Motor neuron (in vitro differentiated cells): ENCODE measurements around the gene RFK. TPM values are rescaled to one million over a fixed set of nuclear protein-coding genes. Genes with fewer than 3 reads are reported as not detected.

ENCODE experiments used
- ATAC-seq, 8 experiments: fragments of 200-7000 bp; cut with Tn5 transposase; replicated peaks in 6 of 8; 2 replicates each; pipeline ENCODE4 v1.8.0; 2021; ENCODE audit warnings: mild to moderate bottlenecking in 8 of 8, moderate library complexity in 8 of 8
- H3K27ac ChIP-seq, 2 donors: fragments of 250-450 bp; sonication (Bioruptor Pico); 2 replicates each; pipeline ENCODE4 v1.9.0; 2021; ENCODE audit warnings: antibody characterized with exemption in 2 of 2, mild to moderate bottlenecking in 2 of 2, moderate library complexity in 1 of 2
- H3K4me1 ChIP-seq, 2 donors: fragments of 250-450 bp; sonication (Bioruptor Pico); replicated peaks in 1 of 2; 2 replicates each; pipeline ENCODE4 v1.6.1; 2021; ENCODE audit warnings: antibody characterized with exemption in 2 of 2, mild to moderate bottlenecking in 2 of 2, moderate library complexity in 1 of 2
- H3K4me3 ChIP-seq, 5 donors: fragments of 250-450 bp; sonication (Bioruptor Pico); 2 replicates each; pipeline ENCODE4 v1.9.0; 2021; ENCODE audit warnings: antibody characterized with exemption in 5 of 5, mild to moderate bottlenecking in 5 of 5, moderate library complexity in 4 of 5
- WGBS, 10 experiments: fragments of 450-650 bp; shearing (Covaris generic); methylation state at CpG; one replicate each; pipeline ENCODE4 v1.0.0; 2022; 5-methylcytosine and 5-hydroxymethylcytosine counted together
- in situ Hi-C, 9 experiments: fragments of 400-800 bp; cut with MboI; loops; one replicate each; pipeline ENCODE4 v1.15.0; 2021; ENCODE audit warnings: low sequenced_read_pairs in 9 of 9, low pct_unique_long_range_greater_than_20kb in 2 of 9; ENCODE audit not compliant: unreplicated experiment in 9 of 9
- total RNA-seq, 8 experiments: library from RNA; unstranded; fragments of 300-600 nt; gene quantifications; 2 replicates each; pipeline versions ENCODE4 v1.2.3 to v1.2.4, GENCODE V29; 2022

The RFK gene
- total RNA-seq, 8 experiments from 2014 or later: 12.0 to 48.9 (median 22.2) TPM

DNA sequence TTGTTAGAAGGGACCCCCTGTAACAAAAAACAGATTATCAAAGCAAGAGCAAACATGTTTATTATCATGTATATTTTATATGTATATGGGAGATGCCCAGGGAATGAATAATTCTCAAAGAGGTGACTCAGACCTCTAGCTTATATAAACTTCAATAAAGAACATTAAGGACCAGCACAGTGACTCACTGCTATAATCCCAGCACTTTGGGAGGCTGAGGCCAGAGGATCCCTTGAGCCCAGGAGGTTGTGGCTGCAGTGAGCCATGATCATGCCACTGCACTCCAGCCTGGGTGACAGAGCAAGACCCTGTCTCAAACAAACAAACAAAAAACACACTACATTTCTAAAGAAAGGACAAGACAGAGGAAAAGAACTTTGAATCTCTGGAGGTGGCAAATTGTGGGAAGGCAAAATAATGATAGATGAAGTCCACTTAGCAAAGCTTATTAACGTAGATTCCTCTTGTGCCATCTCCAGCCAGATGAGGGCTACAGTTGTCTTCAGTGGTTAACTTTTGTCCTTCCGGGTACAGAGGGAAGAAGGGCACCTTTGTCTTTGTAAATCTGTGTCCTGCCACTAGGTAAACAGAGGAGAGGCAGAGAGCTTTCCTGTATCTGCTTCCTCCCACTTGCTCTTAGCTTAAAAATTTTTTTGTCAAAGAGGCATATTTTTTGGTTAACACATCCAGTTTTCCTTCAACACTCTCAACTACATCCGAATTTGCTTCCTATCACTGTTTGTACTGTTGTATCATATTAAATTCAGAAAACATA, 7.5 kb upstream of the RFK start:
- Histone ChIP-seq H3K27ac (no peak overlapping the region), H3K4me1 (no peaks in the 10 kb centered on the region), H3K4me3 (no peak overlapping the region)
- ATAC-seq: peak in 1 of 8 experiments; percentile 33
- in situ Hi-C loops: no loop called here
- WGBS, 10 experiments: 56 to 100% (median 83%) methylated on average over 1 to 3 of the region's 3 CpGs

DNA sequence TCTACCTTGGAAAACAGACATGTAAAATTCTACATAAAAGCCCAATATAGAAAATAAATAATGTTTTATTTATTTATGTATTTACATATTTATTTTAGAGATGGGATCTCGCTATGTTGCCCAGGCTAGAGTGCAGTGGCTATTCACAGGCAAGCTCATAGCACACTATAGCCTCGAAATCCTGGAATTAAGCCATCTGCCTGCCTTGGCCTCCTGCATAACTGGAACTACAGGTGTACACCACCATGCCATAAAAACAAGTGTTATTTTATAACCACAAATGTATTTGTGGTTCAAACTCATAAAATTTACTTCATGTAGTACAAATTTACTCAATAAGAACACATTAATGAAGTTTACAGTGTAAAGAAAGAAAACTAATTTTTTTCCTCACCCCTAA, 7.0 kb upstream of the RFK start:
- Histone ChIP-seq H3K4me1 (no peaks in the 10 kb centered on the region), H3K4me3 (no peak overlapping the region), H3K27ac (no peak overlapping the region)
- in situ Hi-C loops: no loop called here
- 56 to 100% (median 80%) methylated on average over 1 to 2 of the region's 2 CpGs; no CpG with 5 or more reads in 2 of the 10 experiments for WGBS, 10 experiments
- ATAC-seq: no peak

DNA sequence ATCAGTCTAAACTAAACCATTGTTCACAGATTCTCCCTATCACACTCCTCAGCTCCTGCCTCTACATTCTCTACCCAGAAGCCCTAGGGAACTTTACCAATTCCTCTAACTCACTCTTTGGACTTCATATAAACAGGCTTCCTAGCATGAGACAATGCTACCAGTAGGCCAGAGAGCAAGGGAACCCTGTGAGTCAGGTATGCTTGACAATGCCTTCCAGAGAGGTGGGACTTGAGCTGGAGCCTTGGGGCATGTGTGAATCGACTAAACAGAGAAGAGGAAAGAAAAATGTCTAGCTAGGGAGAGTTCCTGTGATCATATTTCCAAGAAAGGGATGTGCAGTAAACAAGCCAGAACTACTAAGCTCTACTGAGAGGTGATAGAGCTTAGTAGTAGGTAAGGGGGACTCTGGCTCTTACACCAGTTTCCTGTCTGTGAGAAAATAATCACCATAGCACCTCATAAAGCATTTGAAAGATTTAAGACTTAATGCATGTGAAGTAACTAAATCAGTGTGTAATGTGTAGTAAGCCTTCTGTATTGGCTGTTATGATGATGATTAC, 6.4 kb upstream of the RFK start:
- Histone ChIP-seq H3K27ac (no peak overlapping the region), H3K4me1 (no peaks in the 10 kb centered on the region), H3K4me3 (no peak overlapping the region)
- ATAC-seq: peak in 1 of 8 experiments; percentile 41
- WGBS, 10 experiments: 13 to 57% (median 17%) methylated on average over 1 of the region's 1 CpG; no CpG with 5 or more reads in 7 of the 10 experiments
- in situ Hi-C loops: no loop called here

DNA sequence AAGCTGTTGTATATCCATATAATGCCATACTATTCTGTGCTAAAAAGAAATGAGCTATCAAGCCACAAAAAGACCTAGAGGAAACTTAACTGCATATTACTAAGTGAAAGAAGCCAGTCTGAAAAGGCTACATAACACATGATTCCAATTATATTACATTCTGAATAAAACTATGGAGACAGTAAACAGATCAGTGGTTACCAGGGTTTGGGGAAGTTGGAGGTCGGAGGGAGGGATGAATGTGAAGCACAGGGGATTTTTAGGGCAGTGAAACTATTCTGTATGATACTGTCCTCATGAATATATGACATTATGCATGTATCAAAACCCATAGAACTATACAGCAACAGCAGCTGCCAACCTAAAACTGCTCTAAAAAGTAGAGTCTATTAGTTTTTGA, 5.6 kb upstream of the RFK start:
- H3K4me1 ChIP-seq: peaks cover 0 to 2% of the 10 kb centered on the region in 2 donors
- H3K27ac ChIP-seq: no peak overlapping the region
- H3K4me3 ChIP-seq: no peak overlapping the region
- in situ Hi-C loops: no loop called here
- WGBS, 10 experiments: 0 to 75% (median 33%) methylated on average over 1 of the region's 1 CpG; no CpG with 5 or more reads in 6 of the 10 experiments
- peak in 2 of 8 experiments; percentile 39 to 45 for ATAC-seq

DNA sequence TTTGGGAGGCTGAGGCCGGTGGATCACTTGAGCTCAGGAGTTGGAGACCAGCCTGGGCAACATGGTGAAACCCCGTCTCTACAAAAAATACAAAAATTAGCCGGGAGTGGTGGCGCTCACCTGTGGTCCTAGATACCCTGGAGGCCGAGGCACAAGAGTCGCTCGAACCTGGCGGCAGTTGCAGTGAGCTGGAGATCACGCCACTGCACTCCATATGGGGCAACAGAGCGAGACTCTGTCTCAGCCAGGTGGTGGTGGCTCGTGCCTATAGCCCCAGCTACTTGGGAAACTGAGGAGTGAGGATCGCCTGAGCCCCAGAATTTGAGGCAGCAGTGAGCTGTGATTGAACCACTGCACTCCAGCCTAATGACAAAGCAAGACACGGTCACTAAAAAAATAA, 2.4 kb upstream of the RFK start:
- Histone ChIP-seq H3K4me3 (no peak overlapping the region), H3K27ac (no peak overlapping the region), H3K4me1 (peaks cover 0 to 2% of the 10 kb centered on the region in 2 donors)
- in situ Hi-C loops: no loop called here
- ATAC-seq: no peak
- WGBS, 10 experiments: 60 to 100% (median 90%) methylated on average over 1 to 9 of the region's 13 CpGs

DNA sequence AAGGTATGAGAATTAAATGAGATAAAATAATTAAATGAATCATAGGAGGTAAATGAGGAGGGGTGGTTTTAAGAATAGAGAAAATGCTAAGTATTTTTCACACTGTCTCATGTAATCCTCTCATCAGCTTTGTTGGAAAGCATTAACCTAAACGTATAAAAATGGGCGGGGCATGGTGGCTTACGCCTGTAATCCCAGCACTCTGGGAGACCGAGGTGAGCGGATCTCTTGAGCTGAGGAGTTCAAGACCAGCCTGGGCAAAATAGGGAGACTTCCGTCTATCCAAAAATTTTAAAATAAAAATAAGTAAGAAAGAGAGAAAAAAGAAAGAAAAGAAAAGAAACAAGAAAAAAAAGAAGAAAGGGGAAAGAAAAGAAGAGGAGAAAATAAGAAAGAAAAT, 1.9 kb upstream of the RFK start:
- in situ Hi-C loops: no loop called here
- 80 to 100% (median 94%) methylated on average over 2 to 6 of the region's 6 CpGs for WGBS, 10 experiments
- Histone ChIP-seq H3K4me1 (peaks cover 0 to 2% of the 10 kb centered on the region in 2 donors), H3K4me3 (no peak overlapping the region), H3K27ac (no peak overlapping the region)
- ATAC-seq: no peak

DNA sequence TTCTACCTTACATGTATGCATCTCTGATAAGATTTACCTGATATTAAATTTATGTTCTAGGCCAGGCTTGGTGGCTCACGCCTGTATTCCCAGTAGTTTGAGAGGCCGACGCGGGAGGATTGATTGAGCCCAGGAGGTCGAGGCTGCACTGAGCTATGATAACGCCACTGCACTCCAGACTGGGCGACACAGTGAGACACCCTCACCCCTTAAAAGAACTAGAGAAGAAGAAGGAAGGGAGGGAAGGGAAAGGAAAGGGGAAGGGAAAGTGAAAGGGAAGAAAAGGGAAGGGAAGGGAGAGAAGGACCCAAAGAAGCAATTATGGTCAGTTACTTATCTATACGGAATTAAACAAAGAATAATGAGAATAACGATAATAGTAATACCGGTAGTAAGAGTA, 1.2 kb upstream of the RFK start:
- 79 to 100% (median 91%) methylated on average over 1 to 10 of the region's 10 CpGs for WGBS, 10 experiments
- Histone ChIP-seq H3K4me3 (peak overlapping the region; percentile 63 to 89 (median 78)), H3K4me1 (peaks cover 0 to 2% of the 10 kb centered on the region in 2 donors), H3K27ac (peak overlapping the region; percentile 87)
- in situ Hi-C loops: no loop called here
- no peak for ATAC-seq

DNA sequence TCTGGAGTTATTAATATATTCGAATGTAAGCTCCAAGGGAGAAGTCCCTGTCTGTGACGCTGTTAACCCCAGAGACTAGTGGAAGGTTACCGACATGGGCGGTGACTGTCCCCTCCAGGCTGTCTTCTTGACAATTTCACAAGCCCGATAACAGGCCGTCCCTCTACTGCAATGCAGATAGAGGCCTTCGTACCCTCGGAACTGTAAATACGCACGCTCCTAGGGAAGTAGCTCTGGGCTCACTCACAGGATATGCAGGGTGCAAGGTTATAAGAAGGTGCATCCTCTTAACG, 680 bp upstream of the RFK start:
- H3K4me3 ChIP-seq: peak overlapping the region; percentile 63 to 89 (median 78)
- H3K27ac ChIP-seq: peak overlapping the region; percentile 87
- ATAC-seq: peak; percentile 17 to 63 (median 40)
- peaks cover 0 to 2% of the 10 kb centered on the region in 2 donors for H3K4me1 ChIP-seq
- in situ Hi-C loops: no loop called here
- WGBS, 10 experiments: 0 to 20% (median 2%) methylated on average over 1 to 11 of the region's 11 CpGs; no CpG with 5 or more reads in 1 of the 10 experiments

DNA sequence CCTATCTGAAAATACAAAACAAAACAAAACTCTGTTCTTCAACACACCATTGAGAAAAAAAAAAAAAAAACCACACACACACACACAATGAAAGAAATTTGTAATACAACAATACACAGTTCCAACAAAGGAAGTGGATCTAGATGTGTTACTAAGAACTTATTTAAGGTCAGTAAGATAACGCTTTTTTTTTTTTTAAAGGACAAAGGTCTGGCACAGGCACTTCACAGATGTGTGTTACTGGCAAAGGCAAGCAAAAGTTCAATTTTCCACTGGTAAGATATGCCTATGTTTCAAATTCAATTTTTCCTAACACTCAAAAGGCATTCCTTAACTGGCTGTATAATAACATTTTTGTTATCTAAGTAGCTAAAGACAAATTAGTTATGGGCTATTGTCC, 3.6 kb downstream of the RFK start:
- in situ Hi-C loops: no loop called here
- peaks cover 0 to 2% of the 10 kb centered on the region in 2 donors for H3K4me1 ChIP-seq
- 86% methylated on average over 1 of the region's 1 CpG; no CpG with 5 or more reads in 9 of the 10 experiments for WGBS, 10 experiments
- H3K27ac ChIP-seq: no peak overlapping the region
- no peak overlapping the region for H3K4me3 ChIP-seq
- no peak for ATAC-seq

DNA sequence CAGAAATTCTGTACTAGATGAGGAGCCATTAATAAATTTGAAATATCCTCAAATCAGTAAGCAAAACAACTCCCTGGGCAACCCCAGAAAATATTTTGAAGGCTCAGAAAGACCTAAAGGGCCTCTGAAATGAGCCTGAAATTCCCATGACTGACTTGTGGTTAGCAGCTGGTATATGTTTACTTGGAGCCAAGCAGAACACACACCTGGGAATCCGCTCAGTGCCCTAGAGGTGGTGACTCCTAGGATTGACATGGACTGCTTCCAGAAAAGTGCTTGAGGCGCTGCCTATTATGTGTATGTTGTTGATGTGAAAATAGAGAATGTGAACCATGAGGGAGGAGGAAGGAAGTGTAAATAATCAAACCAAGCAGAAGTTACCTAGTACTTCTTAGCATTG, 14.7 kb downstream of the RFK start:
- in situ Hi-C loops: no loop called here

DNA sequence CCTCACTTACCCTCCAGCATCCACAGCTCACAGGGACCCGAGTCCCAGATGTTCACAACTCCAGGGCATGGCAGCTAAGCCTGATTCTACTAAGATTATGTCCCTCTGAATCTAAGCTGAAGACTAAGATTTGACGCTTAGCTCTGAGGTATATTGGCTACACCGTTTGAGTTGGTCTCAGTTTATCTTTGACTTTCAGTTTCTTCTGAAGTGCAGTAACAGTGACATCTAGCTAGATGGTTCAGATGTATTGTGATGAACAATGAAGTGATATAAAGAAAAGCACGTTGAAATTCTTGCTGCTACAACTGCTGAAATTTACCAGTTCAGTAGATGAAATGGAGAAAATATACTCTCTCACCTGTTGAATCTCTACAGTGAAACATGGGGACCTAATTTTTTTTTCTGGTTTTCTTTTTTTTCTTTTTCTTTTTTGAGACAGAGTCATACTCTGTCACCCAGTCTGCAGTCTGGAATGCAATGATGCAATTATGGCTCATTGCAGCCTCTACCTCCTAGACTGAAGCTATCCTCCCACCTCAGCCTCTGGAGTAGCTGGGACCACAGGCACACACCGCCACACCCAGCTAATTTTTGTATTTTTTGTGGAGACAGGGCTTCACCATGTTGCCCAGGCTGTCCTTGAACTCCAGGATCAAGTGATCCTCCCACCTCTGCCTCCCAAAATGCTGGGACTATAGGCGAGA, 15.7 kb downstream of the RFK start:
- ATAC-seq: no peak
- H3K27ac ChIP-seq: no peak overlapping the region

More for the DNA sequence above, 14.7 kb downstream of the RFK start:
- Histone ChIP-seq H3K27ac (no peak overlapping the region), H3K4me1 (peaks cover 0 to 10% of the 10 kb centered on the region in 2 donors), H3K4me3 (no peak overlapping the region)
- ATAC-seq: peak in 1 of 8 experiments; percentile 19
- WGBS, 10 experiments: 60 to 100% (median 98%) methylated on average over 1 to 2 of the region's 2 CpGs; no CpG with 5 or more reads in 6 of the 10 experiments

DNA sequence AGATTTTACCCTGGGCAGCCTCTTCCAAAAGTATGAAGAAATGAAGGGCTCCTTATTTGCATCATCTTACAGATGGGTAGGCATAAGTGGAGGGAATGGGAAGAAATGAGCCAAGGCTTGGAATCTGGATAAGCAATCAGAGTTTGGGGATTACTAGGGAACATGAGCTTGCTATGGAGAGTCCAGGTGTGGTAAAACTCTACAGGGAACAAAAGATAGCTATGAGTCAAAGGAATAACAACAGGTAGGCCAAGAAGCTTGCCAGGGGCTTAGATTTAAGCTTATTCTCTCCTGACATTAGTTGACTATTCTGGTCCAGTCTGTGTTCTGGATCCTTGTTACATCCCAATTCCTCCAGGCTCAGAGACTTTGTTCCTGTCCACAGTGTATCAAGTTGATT, 16.4 kb downstream of the RFK start:
- in situ Hi-C loops: no loop called here
- no peak overlapping the region for H3K4me3 ChIP-seq
- no peak for ATAC-seq

More for the DNA sequence above, 15.7 kb downstream of the RFK start:
- peaks cover 0 to 10% of the 10 kb centered on the region in 2 donors for H3K4me1 ChIP-seq
- in situ Hi-C loops: no loop called here
- WGBS, 10 experiments: 27 to 91% (median 80%) methylated on average over 1 to 5 of the region's 6 CpGs; no CpG with 5 or more reads in 1 of the 10 experiments
- no peak overlapping the region for H3K4me3 ChIP-seq

DNA sequence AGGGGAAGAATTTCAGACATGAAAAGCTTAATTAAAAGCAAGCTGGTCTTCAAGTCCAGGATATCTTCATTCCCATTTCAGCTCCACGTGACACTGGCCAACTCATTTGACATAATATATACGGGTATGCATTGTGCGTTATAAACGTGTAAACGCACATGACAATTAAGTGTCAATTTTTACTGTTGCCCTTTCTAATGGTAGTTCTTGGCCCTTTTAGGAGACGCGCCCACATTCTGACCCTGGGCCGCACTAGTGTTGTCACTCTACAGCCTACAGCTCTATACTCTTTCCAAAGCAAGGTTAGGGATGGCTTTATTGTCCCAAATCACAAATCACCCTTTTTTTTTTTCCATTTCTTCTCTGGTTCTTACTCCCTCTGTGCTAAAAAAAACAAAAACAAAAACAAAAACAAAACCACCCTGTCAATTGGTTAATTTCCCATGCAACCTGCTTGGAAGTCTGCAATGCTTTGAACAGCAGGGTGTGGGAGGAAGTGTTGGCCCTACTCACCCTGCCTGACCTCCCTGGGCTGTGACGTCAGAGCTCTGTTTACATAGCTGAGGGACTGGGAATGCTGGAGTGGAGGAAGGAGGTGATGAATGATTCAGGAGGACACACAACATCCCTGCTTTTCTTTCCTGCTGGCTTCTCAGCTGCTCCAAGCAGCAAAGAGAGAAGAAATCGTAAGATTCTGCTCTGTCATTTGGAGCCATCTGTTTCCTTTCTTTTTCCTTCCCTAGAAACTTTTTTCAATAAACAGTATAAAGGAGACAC, 19.3 kb downstream of the RFK start:
- WGBS, 10 experiments: 67 to 95% (median 76%) methylated on average over 3 to 10 of the region's 10 CpGs
- H3K4me1 ChIP-seq: peaks cover 0 to 10% of the 10 kb centered on the region in 2 donors
- H3K27ac ChIP-seq: no peak overlapping the region
- in situ Hi-C loops: no loop called here
- ATAC-seq: peak; percentile 49 to 90 (median 68)
- no peak overlapping the region for H3K4me3 ChIP-seq

More for the DNA sequence above, 16.4 kb downstream of the RFK start:
- Histone ChIP-seq H3K27ac (no peak overlapping the region), H3K4me1 (peaks cover 0 to 10% of the 10 kb centered on the region in 2 donors)
